IMR-90 (cell line): ENCODE results near the gene CENPX. TPM values are rescaled to one million over a fixed set of nuclear protein-coding genes. Genes with fewer than 3 reads are reported as not detected.

Experiments
- ATAC-seq: fragments of 200-7000 bp; cut with Tn5 transposase; 2 replicates; pipeline ENCODE4 v1.9.1; 2020; ENCODE audit warnings: low read depth, mild to moderate bottlenecking, moderate library complexity
- BruUV-seq: library from RNA; stranded (reverse); fragments of 400-500 nt; replicated peaks from 2 replicates; lab custom pipeline; 2021; lab: Mats Ljungman, UMichigan
- CTCF ChIA-PET: fragments of 300-600 bp; formaldehyde crosslinking; extraction: SDS; loops from one replicate; lab custom pipeline; 2021; ENCODE audit warnings: antibody characterized with exemption; lab: Yijun Ruan, JAX
- POLR2A ChIA-PET: fragments of 300-600 bp; sonication (Branson Sonifier 250); formaldehyde crosslinking; loops from one replicate; lab custom pipeline; 2022; ENCODE audit warnings: antibody characterized with exemption; ENCODE audit not compliant: unreplicated experiment; lab: Charles Lee
- DNase-seq: peaks from one replicate; pipeline ENCODE4 v3.0.0; 2013
- H2AFZ ChIP-seq: replicated peaks from 2 replicates; pipeline ENCODE3; 2013; ENCODE audit warnings: low read length, mild to moderate bottlenecking; ENCODE audit not compliant: poor library complexity
- H2AK5ac ChIP-seq: 2 replicates; pipeline ENCODE4 v1.6.1; 2013; ENCODE audit warnings: low read depth, low read length, inconsistent platforms
- H2AK9ac ChIP-seq: replicated peaks from 2 replicates; pipeline ENCODE3; 2013; ENCODE audit warnings: mild to moderate bottlenecking, low read depth, low read length, moderate library complexity; ENCODE audit not compliant: poor library complexity
- H2BK120ac ChIP-seq: 2 replicates; pipeline ENCODE4 v1.6.1; 2013; ENCODE audit warnings: low read depth, low read length, inconsistent platforms
- H2BK15ac ChIP-seq: 3 replicates; pipeline ENCODE4 v1.6.1; 2013; ENCODE audit warnings: low read depth, low read length, inconsistent platforms
- H2BK20ac ChIP-seq: 2 replicates; pipeline ENCODE4 v1.6.1; 2013; ENCODE audit warnings: low read depth, mild to moderate bottlenecking, inconsistent platforms, low read length, moderate library complexity
- H2BK5ac ChIP-seq: 2 replicates; pipeline ENCODE4 v1.6.1; 2013; ENCODE audit warnings: mild to moderate bottlenecking, low read depth, low read length, inconsistent platforms; ENCODE audit not compliant: poor library complexity, severe bottlenecking
- H3K14ac ChIP-seq: replicated peaks from 2 replicates; pipeline ENCODE4 v1.6.1; 2013; ENCODE audit warnings: low read depth, low read length, inconsistent platforms
- H3K18ac ChIP-seq: 2 replicates; pipeline ENCODE4 v1.6.1; 2013; ENCODE audit warnings: low read depth, low read length, control low read depth
- H3K23ac ChIP-seq: 2 replicates; pipeline ENCODE4 v1.6.1; 2013; ENCODE audit warnings: low read depth, low read length, inconsistent platforms
- H3K27ac ChIP-seq: 2 replicates; pipeline ENCODE4 v1.5.1; 2013; ENCODE audit warnings: mild to moderate bottlenecking, control low read depth, low read length; ENCODE audit not compliant: insufficient read depth
- H3K27me3 ChIP-seq: 2 replicates; pipeline ENCODE4 v1.6.1; 2013; ENCODE audit warnings: low read length; ENCODE audit not compliant: control insufficient read depth, insufficient read depth
- H3K36me3 ChIP-seq: 2 replicates; pipeline ENCODE4 v1.6.1; 2013; ENCODE audit warnings: low read length, mixed read lengths; ENCODE audit not compliant: control insufficient read depth, insufficient read depth
- H3K4ac ChIP-seq: 2 replicates; pipeline ENCODE4 v1.6.1; 2013; ENCODE audit warnings: low read depth, low read length, inconsistent platforms
- H3K4me1 ChIP-seq: 2 replicates; pipeline ENCODE4 v1.6.1; 2013; ENCODE audit warnings: low read length, mixed read lengths; ENCODE audit not compliant: control insufficient read depth, insufficient read depth
- H3K4me2 ChIP-seq: 2 replicates; pipeline ENCODE4 v1.6.1; 2013; ENCODE audit warnings: low read depth, mild to moderate bottlenecking, control low read depth, low read length, moderate library complexity
- H3K4me3 ChIP-seq: 2 replicates; pipeline ENCODE4 v1.5.1; 2013; ENCODE audit warnings: low read depth, mild to moderate bottlenecking, control low read depth, low read length, moderate library complexity; ENCODE audit not compliant: insufficient read depth
- H3K56ac ChIP-seq: 2 replicates; pipeline ENCODE4 v1.6.1; 2013; ENCODE audit warnings: low read length, inconsistent platforms; ENCODE audit not compliant: insufficient read depth; ENCODE audit errors: extremely low read depth
- H3K79me1 ChIP-seq, 2 experiments: 2 replicates each; pipeline ENCODE4 v1.6.1; 2013; ENCODE audit warnings: low read length in 2 of 2, inconsistent platforms in 1 of 2, low read depth in 1 of 2
- H3K9ac ChIP-seq: 2 replicates; pipeline ENCODE4 v1.6.1; 2013; ENCODE audit warnings: low read depth, low read length, control low read depth
- H3K9me1 ChIP-seq: 2 replicates; pipeline ENCODE4 v1.6.1; 2013; ENCODE audit warnings: low read length, inconsistent platforms; ENCODE audit not compliant: insufficient read depth
- H3K9me3 ChIP-seq: 2 replicates; pipeline ENCODE4 v1.6.1; 2013; ENCODE audit warnings: low read length; ENCODE audit not compliant: control insufficient read depth, insufficient read depth
- H4K20me1 ChIP-seq: 2 replicates; pipeline ENCODE4 v1.6.1; 2013; ENCODE audit warnings: low read length, inconsistent platforms; ENCODE audit not compliant: insufficient read depth
- H4K5ac ChIP-seq: 2 replicates; pipeline ENCODE4 v1.6.1; 2013; ENCODE audit warnings: mild to moderate bottlenecking, low read depth, low read length, control low read depth
- H4K8ac ChIP-seq, 2 experiments: 2 replicates each; pipeline ENCODE4 v1.6.1; 2013; ENCODE audit warnings: low read depth in 2 of 2, low read length in 2 of 2, control low read depth in 1 of 2, inconsistent platforms in 1 of 2
- H4K91ac ChIP-seq: 2 replicates; pipeline ENCODE4 v1.6.1; 2013; ENCODE audit warnings: low read depth, low read length, inconsistent platforms; ENCODE audit not compliant: insufficient read depth
- BHLHE40 ChIP-seq: fragments of 150-350 bp; IDR thresholded peaks from 2 replicates; pipeline ENCODE4 v1.6.1; 2016; ENCODE audit warnings: mild to moderate bottlenecking, low read depth, low read length
- CEBPB ChIP-seq: IDR thresholded peaks from 2 replicates; pipeline ENCODE4 v1.6.1; 2012; ENCODE audit warnings: low read depth, low read length, improper control_type of control experiment
- CHD1 ChIP-seq: IDR thresholded peaks from 2 replicates; pipeline ENCODE4 v1.6.1; 2012; ENCODE audit warnings: low read depth, low read length, improper control_type of control experiment
- FOS ChIP-seq: fragments of 150-350 bp; IDR thresholded peaks from 2 replicates; pipeline ENCODE4 v1.6.1; 2016; ENCODE audit warnings: low read depth, low read length
- MAFK ChIP-seq: IDR thresholded peaks from 2 replicates; pipeline ENCODE4 v1.6.1; 2012; ENCODE audit warnings: low read depth, low read length, improper control_type of control experiment
- MAZ ChIP-seq: IDR thresholded peaks from 2 replicates; pipeline ENCODE4 v1.6.1; 2012; ENCODE audit warnings: low read depth, mild to moderate bottlenecking, low read length, improper control_type of control experiment, moderate library complexity, borderline replicate concordance
- MXI1 ChIP-seq: IDR thresholded peaks from 2 replicates; pipeline ENCODE4 v1.6.1; 2012; ENCODE audit warnings: low read depth, mild to moderate bottlenecking, low read length, moderate library complexity, borderline replicate concordance
- NFE2L2 ChIP-seq: fragments of 150-350 bp; IDR thresholded peaks from 2 replicates; pipeline ENCODE4 v1.6.1; 2016; ENCODE audit warnings: low read depth, mild to moderate bottlenecking, low read length
- POLR2A ChIP-seq: IDR thresholded peaks from 2 replicates; pipeline ENCODE4 v1.6.1; 2012; ENCODE audit warnings: mild to moderate bottlenecking, low read depth, low read length
- RAD21 ChIP-seq: IDR thresholded peaks from 2 replicates; pipeline ENCODE4 v1.6.1; 2012; ENCODE audit warnings: low read length, improper control_type of control experiment
- RCOR1 ChIP-seq: IDR thresholded peaks from 2 replicates; pipeline ENCODE4 v1.6.1; 2012; ENCODE audit warnings: mild to moderate bottlenecking, low read length, improper control_type of control experiment; ENCODE audit not compliant: insufficient replicate concordance
- RFX5 ChIP-seq: IDR thresholded peaks from 2 replicates; pipeline ENCODE4 v1.8.0; 2012; ENCODE audit warnings: low read depth, mild to moderate bottlenecking, low read length, moderate library complexity
- SMC3 ChIP-seq: fragments of 150-350 bp; IDR thresholded peaks from 2 replicates; pipeline ENCODE4 v1.6.1; 2016; ENCODE audit warnings: low read depth, mild to moderate bottlenecking, antibody characterized with exemption, low read length, moderate library complexity
- WGBS, 2 experiments: methylation state at CpG; one replicate each; pipeline versions ENCODE4 v1.1.5 to v1.1.7; 2013; ENCODE audit warnings: missing lambda C conversion rate in 2 of 2; ENCODE audit not compliant: insufficient read length in 1 of 2; ENCODE audit errors: extremely low coverage in 2 of 2; 5-methylcytosine and 5-hydroxymethylcytosine counted together
- dilution Hi-C: fragments of 300-500 bp; cut with HindIII; formaldehyde crosslinking; loops from one replicate; pipeline ENCODE4 v1.14.3; 2018; ENCODE audit warnings: low sequenced_read_pairs; ENCODE audit not compliant: unreplicated experiment
- in situ Hi-C: fragments of 300-500 bp; cut with MboI; formaldehyde crosslinking; loops from 3 replicates; pipeline ENCODE4 v1.14.3; 2019; ENCODE audit warnings: low sequenced_read_pairs, inconsistent platforms, mixed read lengths
- intact Hi-C: fragments of 100-400 bp; cut with micrococcal nuclease; formaldehyde crosslinking; loops from 2 replicates; pipeline ENCODE4 v1.10.0; 2022
- polyA plus RNA-seq, 3 experiments: library from polyadenylated mRNA; depleted of rRNA; stranded (reverse); fragments of >200 nt; gene quantifications; 2 replicates each; pipeline ENCODE4 v1.2.3, GENCODE V29; 2012; ENCODE audit warnings: low replicate concordance in 1 of 3
- total RNA-seq: library from RNA; depleted of rRNA; stranded (reverse); fragments of >200 nt; gene quantifications from 2 replicates; pipeline ENCODE4 v1.2.3, GENCODE V29; 2012
- TF ChIP-seq, protein P1 (sequence below): fragments of 150-350 bp; IDR thresholded peaks from 2 replicates; pipeline ENCODE4 v1.6.1; 2016; ENCODE audit warnings: low read depth, mild to moderate bottlenecking, low read length, moderate library complexity, borderline replicate concordance
- TF ChIP-seq, protein P2 (sequence below): conservative IDR thresholded peaks from 2 replicates; pipeline ENCODE4 v1.5.1; 2012; ENCODE audit warnings: mild to moderate bottlenecking, low read depth, low read length, improper control_type of control experiment

Gene CENPX
- total and polyA plus RNA-seq, 2 of the 4 experiments (the other 2 are of a cell fraction) = 44.8 to 86.8 TPM

DNA sequence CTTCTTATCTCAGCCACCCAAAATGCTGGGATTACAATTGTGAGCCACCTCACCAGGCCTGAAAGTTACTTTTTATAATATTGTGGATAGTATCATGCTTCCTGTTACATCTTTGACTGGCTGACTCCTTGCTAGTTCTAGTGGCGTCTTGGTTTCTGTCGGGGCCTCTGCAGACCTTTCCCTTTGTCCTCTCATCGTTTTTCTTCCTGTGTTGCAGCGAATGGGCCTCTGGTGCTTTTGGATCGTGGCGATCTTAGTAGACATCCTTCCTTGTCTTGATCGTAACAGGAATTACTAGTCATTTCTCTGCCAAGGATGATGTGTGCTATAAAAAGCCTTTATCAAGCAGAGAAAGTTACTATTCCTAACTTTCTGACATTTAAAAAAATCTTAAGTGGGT, 24.5 kb downstream of the CENPX start:
- Histone ChIP-seq H2BK15ac (no peak overlapping the region), H2AK9ac (no peak overlapping the region), H2BK20ac (no peak overlapping the region), H3K9me1 (peaks cover 5% of the 10 kb centered on the region; the same call in 1 of the 2 replicates), H3K9ac (no peak overlapping the region), H4K91ac (no peak overlapping the region), H4K5ac (no peak overlapping the region), H3K14ac (no peak overlapping the region), H2BK5ac (no peak overlapping the region), H3K4me1 (peaks cover 5% of the 10 kb centered on the region), H3K27ac (no peak overlapping the region), H3K18ac (no peak overlapping the region), H4K8ac (no peak overlapping the region), H2AK5ac (no peak overlapping the region), H2AFZ (no peak overlapping the region), H3K23ac (no peak overlapping the region), H3K36me3 (peaks cover 8% of the 10 kb centered on the region; the same call in 1 of the 2 replicates), H3K4me2 (no peak overlapping the region), H3K9me3 (no peaks in the 10 kb centered on the region), H3K79me1 (peaks cover 5 to 17% of the 10 kb centered on the region in 2 experiments; a peak in 2 of 4 replicates), H2BK120ac (no peak overlapping the region), H3K27me3 (no peaks in the 10 kb centered on the region), H3K4me3 (no peak overlapping the region), H3K4ac (no peak overlapping the region), H4K20me1 (peaks cover under 1% of the 10 kb centered on the region; the same call in 1 of the 2 replicates), H3K56ac (no peak overlapping the region)
- POLR2A ChIA-PET = no interaction called here
- CTCF ChIA-PET = no interaction called here
- BruUV-seq = TSS peak; percentile 22
- no peak for DNase-seq
- TF ChIP-seq MAZ (no peak), MXI1 (no peak), RFX5 (no peak), BHLHE40 (no peak), CHD1 (no peak), NFE2L2 (no peak), SMC3 (no peak), CEBPB (no peak), MAFK (no peak), FOS (no peak), RAD21 (no peak), POLR2A (no peak), RCOR1 (no peak)
- TF ChIP-seq, protein P1, sequence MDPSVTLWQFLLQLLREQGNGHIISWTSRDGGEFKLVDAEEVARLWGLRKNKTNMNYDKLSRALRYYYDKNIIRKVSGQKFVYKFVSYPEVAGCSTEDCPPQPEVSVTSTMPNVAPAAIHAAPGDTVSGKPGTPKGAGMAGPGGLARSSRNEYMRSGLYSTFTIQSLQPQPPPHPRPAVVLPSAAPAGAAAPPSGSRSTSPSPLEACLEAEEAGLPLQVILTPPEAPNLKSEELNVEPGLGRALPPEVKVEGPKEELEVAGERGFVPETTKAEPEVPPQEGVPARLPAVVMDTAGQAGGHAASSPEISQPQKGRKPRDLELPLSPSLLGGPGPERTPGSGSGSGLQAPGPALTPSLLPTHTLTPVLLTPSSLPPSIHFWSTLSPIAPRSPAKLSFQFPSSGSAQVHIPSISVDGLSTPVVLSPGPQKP = no peak
- TF ChIP-seq, protein P2, sequence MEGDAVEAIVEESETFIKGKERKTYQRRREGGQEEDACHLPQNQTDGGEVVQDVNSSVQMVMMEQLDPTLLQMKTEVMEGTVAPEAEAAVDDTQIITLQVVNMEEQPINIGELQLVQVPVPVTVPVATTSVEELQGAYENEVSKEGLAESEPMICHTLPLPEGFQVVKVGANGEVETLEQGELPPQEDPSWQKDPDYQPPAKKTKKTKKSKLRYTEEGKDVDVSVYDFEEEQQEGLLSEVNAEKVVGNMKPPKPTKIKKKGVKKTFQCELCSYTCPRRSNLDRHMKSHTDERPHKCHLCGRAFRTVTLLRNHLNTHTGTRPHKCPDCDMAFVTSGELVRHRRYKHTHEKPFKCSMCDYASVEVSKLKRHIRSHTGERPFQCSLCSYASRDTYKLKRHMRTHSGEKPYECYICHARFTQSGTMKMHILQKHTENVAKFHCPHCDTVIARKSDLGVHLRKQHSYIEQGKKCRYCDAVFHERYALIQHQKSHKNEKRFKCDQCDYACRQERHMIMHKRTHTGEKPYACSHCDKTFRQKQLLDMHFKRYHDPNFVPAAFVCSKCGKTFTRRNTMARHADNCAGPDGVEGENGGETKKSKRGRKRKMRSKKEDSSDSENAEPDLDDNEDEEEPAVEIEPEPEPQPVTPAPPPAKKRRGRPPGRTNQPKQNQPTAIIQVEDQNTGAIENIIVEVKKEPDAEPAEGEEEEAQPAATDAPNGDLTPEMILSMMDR = no peak
- ATAC-seq = no peak
- dilution Hi-C loops = no loop called here
- intact Hi-C loops = no loop called here
- in situ Hi-C loops = no loop called here
- 70% methylated on average over 2 of the region's 7 CpGs; no CpG with 5 or more reads in 1 of the 2 experiments for WGBS, 2 experiments
